ENCODE measurements around the gene ABCG4. TPM values are rescaled to one million over a fixed set of nuclear protein-coding genes. Genes with fewer than 3 reads are reported as not detected.
A peak's percentile ranks its signal among the peaks of the same experiment; 100 is the strongest.

ABCG4 gene
- total and polyA plus RNA-seq, 4 donors, result 0.03 to 0.17 (median 0.05) TPM; not detected in 1

DNA sequence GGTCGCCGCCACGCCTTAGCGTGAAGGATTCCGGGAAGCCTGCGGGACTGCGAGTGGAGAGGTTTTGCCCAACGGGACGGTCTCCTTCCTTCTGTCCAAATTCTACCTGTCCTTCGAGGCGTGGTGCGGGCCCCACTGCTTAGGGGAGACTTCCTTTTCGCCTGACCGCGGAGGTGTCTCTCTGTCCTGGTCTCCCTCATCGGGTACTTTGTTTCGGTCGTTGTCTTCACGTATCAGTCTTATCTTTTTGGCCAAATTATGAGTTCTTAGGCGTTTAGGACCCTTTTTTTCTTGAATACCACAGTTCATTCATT lies 27.1 kb upstream of the ABCG4 start:
- WGBS, result under 1% methylated on average over 20 of the region's 20 CpGs
- peak overlapping the region; percentile 73 to 98 (median 97) for H3K4me3 ChIP-seq (ENCODE audit: low read depth in 1 of 3, low read length in 3 of 3)

DNA sequence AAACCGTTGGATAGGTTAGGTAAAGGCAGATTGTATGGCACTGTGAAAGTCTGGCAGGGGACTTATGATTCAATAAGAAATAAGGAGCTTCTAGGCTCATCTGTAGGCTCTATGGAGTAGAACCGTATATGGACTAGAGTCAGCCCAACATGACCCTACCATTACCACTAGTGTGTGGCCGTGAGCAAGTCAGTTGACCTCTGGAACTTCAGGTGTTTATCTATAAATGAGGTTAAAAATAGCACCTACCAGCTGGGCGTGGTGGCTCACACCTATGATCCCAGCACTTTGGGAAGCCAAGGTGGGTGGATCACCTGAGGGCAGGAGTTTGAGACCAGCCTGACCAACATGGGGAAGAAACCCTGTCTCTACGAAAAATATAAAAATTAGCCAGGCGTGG lies 23.0 kb upstream of the ABCG4 start:
- no peaks in the 10 kb centered on the region for H3K27me3 ChIP-seq (ENCODE audit: control insufficient read depth in 4 of 4, insufficient read depth in 4 of 4, low read length in 3 of 4)
- H3K9ac ChIP-seq (ENCODE audit: low read depth in 1 of 2, low read length in 2 of 2), result no peak overlapping the region
- no peak overlapping the region for H3K4me3 ChIP-seq (ENCODE audit: low read depth in 1 of 3, low read length in 3 of 3)
- H3K4me1 ChIP-seq (ENCODE audit: control insufficient read depth in 4 of 4, insufficient read depth in 4 of 4, low read length in 3 of 4), result peaks cover 6 to 20% (median 14%) of the 10 kb centered on the region in 4 donors
- no peak overlapping the region for H3K27ac ChIP-seq (ENCODE audit: low read depth in 1 of 2, low read length in 2 of 2)
- 73% methylated on average over 6 of the region's 6 CpGs for WGBS
- no peak for DNase-seq (ENCODE audit: low spot score)
- peaks cover 6 to 14% (median 12%) of the 10 kb centered on the region in 4 donors for H3K36me3 ChIP-seq (ENCODE audit: control insufficient read depth in 4 of 4, insufficient read depth in 3 of 4, low read depth in 1 of 4, low read length in 3 of 4)
- no peaks in the 10 kb centered on the region for H3K9me3 ChIP-seq (ENCODE audit: control insufficient read depth in 4 of 4, low read length in 3 of 4)
- TF ChIP-seq FOXA2 (IDR thresholded peaks at IDR 0.05) (no peak), RAD21 (IDR thresholded peaks at IDR 0.05) (no peak), HNF4A (conservative IDR thresholded peaks at IDR 0.05) (no peak), YY1 (IDR thresholded peaks at IDR 0.05) (no peak), GABPA (IDR thresholded peaks at IDR 0.05 in 1 of 2, conservative IDR thresholded peaks at IDR 0.05 in 1 of 2) (no peak), RXRA (IDR thresholded peaks at IDR 0.05) (no peak), FOXA1 (IDR thresholded peaks at IDR 0.05) (no peak), HNF4G (IDR thresholded peaks at IDR 0.05) (no peak), NR2F2 (IDR thresholded peaks at IDR 0.05) (no peak), EGR1 (IDR thresholded peaks at IDR 0.05; ENCODE audit: low read depth in 2 of 2) (no peak)
- TF ChIP-seq, protein P1, sequence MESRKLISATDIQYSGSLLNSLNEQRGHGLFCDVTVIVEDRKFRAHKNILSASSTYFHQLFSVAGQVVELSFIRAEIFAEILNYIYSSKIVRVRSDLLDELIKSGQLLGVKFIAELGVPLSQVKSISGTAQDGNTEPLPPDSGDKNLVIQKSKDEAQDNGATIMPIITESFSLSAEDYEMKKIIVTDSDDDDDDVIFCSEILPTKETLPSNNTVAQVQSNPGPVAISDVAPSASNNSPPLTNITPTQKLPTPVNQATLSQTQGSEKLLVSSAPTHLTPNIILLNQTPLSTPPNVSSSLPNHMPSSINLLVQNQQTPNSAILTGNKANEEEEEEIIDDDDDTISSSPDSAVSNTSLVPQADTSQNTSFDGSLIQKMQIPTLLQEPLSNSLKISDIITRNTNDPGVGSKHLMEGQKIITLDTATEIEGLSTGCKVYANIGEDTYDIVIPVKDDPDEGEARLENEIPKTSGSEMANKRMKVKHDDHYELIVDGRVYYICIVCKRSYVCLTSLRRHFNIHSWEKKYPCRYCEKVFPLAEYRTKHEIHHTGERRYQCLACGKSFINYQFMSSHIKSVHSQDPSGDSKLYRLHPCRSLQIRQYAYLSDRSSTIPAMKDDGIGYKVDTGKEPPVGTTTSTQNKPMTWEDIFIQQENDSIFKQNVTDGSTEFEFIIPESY (IDR thresholded peaks at IDR 0.05), result no peak
- TF ChIP-seq, protein P2, sequence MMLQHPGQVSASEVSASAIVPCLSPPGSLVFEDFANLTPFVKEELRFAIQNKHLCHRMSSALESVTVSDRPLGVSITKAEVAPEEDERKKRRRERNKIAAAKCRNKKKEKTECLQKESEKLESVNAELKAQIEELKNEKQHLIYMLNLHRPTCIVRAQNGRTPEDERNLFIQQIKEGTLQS (IDR thresholded peaks at IDR 0.05), result no peak
- TF ChIP-seq, protein P3, sequence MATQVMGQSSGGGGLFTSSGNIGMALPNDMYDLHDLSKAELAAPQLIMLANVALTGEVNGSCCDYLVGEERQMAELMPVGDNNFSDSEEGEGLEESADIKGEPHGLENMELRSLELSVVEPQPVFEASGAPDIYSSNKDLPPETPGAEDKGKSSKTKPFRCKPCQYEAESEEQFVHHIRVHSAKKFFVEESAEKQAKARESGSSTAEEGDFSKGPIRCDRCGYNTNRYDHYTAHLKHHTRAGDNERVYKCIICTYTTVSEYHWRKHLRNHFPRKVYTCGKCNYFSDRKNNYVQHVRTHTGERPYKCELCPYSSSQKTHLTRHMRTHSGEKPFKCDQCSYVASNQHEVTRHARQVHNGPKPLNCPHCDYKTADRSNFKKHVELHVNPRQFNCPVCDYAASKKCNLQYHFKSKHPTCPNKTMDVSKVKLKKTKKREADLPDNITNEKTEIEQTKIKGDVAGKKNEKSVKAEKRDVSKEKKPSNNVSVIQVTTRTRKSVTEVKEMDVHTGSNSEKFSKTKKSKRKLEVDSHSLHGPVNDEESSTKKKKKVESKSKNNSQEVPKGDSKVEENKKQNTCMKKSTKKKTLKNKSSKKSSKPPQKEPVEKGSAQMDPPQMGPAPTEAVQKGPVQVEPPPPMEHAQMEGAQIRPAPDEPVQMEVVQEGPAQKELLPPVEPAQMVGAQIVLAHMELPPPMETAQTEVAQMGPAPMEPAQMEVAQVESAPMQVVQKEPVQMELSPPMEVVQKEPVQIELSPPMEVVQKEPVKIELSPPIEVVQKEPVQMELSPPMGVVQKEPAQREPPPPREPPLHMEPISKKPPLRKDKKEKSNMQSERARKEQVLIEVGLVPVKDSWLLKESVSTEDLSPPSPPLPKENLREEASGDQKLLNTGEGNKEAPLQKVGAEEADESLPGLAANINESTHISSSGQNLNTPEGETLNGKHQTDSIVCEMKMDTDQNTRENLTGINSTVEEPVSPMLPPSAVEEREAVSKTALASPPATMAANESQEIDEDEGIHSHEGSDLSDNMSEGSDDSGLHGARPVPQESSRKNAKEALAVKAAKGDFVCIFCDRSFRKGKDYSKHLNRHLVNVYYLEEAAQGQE (IDR thresholded peaks at IDR 0.05), result no peak
- TF ChIP-seq, protein P4, sequence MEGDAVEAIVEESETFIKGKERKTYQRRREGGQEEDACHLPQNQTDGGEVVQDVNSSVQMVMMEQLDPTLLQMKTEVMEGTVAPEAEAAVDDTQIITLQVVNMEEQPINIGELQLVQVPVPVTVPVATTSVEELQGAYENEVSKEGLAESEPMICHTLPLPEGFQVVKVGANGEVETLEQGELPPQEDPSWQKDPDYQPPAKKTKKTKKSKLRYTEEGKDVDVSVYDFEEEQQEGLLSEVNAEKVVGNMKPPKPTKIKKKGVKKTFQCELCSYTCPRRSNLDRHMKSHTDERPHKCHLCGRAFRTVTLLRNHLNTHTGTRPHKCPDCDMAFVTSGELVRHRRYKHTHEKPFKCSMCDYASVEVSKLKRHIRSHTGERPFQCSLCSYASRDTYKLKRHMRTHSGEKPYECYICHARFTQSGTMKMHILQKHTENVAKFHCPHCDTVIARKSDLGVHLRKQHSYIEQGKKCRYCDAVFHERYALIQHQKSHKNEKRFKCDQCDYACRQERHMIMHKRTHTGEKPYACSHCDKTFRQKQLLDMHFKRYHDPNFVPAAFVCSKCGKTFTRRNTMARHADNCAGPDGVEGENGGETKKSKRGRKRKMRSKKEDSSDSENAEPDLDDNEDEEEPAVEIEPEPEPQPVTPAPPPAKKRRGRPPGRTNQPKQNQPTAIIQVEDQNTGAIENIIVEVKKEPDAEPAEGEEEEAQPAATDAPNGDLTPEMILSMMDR (IDR thresholded peaks at IDR 0.05; ENCODE audit: low read depth, low read length, missing input control), result no peak
- TF ChIP-seq, protein P5, sequence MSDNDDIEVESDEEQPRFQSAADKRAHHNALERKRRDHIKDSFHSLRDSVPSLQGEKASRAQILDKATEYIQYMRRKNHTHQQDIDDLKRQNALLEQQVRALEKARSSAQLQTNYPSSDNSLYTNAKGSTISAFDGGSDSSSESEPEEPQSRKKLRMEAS (IDR thresholded peaks at IDR 0.05), result no peak

More for the DNA sequence above, 27.1 kb upstream of the ABCG4 start:
- no peak for DNase-seq (ENCODE audit: low spot score)
- H3K9ac ChIP-seq (ENCODE audit: low read depth in 1 of 2, low read length in 2 of 2), result peak overlapping the region; percentile 80 to 91
- TF ChIP-seq, protein P3 (IDR thresholded peaks at IDR 0.05), result no peak
- TF ChIP-seq, protein P5 (IDR thresholded peaks at IDR 0.05), result no peak
- no peaks in the 10 kb centered on the region for H3K27me3 ChIP-seq (ENCODE audit: control insufficient read depth in 4 of 4, insufficient read depth in 4 of 4, low read length in 3 of 4)
- H3K4me1 ChIP-seq (ENCODE audit: control insufficient read depth in 4 of 4, insufficient read depth in 4 of 4, low read length in 3 of 4), result peaks cover 6 to 25% (median 19%) of the 10 kb centered on the region in 4 donors
- no peaks in the 10 kb centered on the region for H3K9me3 ChIP-seq (ENCODE audit: control insufficient read depth in 4 of 4, low read length in 3 of 4)
- peaks cover 0 to 11% (median 7%) of the 10 kb centered on the region in 4 donors for H3K36me3 ChIP-seq (ENCODE audit: control insufficient read depth in 4 of 4, insufficient read depth in 3 of 4, low read depth in 1 of 4, low read length in 3 of 4)
- peak overlapping the region in 1 of 2 donors; percentile 21 for H3K27ac ChIP-seq (ENCODE audit: low read depth in 1 of 2, low read length in 2 of 2)
